Tibial nerve (tissue), 4 donors: ENCODE measurements around the gene IL22RA1. TPM values are rescaled to one million over a fixed set of nuclear protein-coding genes. Genes with fewer than 3 reads are reported as not detected.

ENCODE experiments used
- DNase-seq, 2 donors: peaks; one replicate each; pipeline ENCODE4 v3.0.0-alpha.2; 2019; ENCODE audit warnings: low spot score in 2 of 2
- H3K27ac ChIP-seq, 4 donors: fragments of 200-600 bp; sonication (generic) in 3 of 4; one replicate each; pipeline ENCODE4 v1.5.1; 2017 to 2019; ENCODE audit warnings: mild to moderate bottlenecking in 1 of 4
- H3K27me3 ChIP-seq, 2 donors: fragments of 200-600 bp; sonication (generic) in 1 of 2; one replicate each; pipeline versions ENCODE4 v1.5.1 to v1.6.0; 2017 to 2019
- H3K36me3 ChIP-seq, 3 donors: fragments of 200-600 bp; sonication (generic); one replicate each; pipeline ENCODE4 v1.5.1; 2018 to 2019
- H3K4me1 ChIP-seq, 4 donors: fragments of 200-600 bp; sonication (generic) in 3 of 4; one replicate each; pipeline ENCODE4 v1.5.1; 2017 to 2019
- H3K4me3 ChIP-seq, 4 donors: fragments of 200-600 bp; sonication (generic) in 3 of 4; one replicate each; pipeline ENCODE4 v1.5.1; 2017 to 2019; ENCODE audit warnings: mild to moderate bottlenecking in 1 of 4, moderate library complexity in 1 of 4
- H3K9me3 ChIP-seq, 4 donors: fragments of 200-600 bp; sonication (generic) in 3 of 4; one replicate each; pipeline ENCODE4 v1.5.1; 2017 to 2019
- EP300 ChIP-seq, 2 donors: sonication (generic); formaldehyde crosslinking; IDR thresholded peaks; one replicate each; pipeline ENCODE4 v1.6.1; 2017; ENCODE audit warnings: antibody characterized with exemption in 2 of 2, mild to moderate bottlenecking in 1 of 2
- POLR2A ChIP-seq, 2 donors: fragments of 450-650 bp; IDR thresholded peaks; one replicate each; pipeline ENCODE4 v1.6.1; 2017; ENCODE audit warnings: antibody characterized with exemption in 2 of 2, mild to moderate bottlenecking in 2 of 2, moderate library complexity in 2 of 2
- WGBS, 2 donors: methylation state at CpG; one replicate each; pipeline ENCODE4 v1.1.5; 2018; 5-methylcytosine and 5-hydroxymethylcytosine counted together
- total RNA-seq, 4 donors: library from RNA; depleted of rRNA; stranded (reverse); fragments of >200 nt; gene quantifications; one replicate each; pipeline ENCODE4 v1.1.0, GENCODE V29; 2016
- TF ChIP-seq, protein P1 (sequence below), 5 experiments: fragments of 200-600 bp in 3 of 5; fragments of 450-650 bp in 2 of 5; sonication (generic) in 3 of 5; IDR thresholded peaks; one replicate each; pipeline ENCODE4 v1.5.1; 2016 to 2019; ENCODE audit warnings: antibody characterized with exemption in 5 of 5, mild to moderate bottlenecking in 3 of 5, moderate library complexity in 2 of 5

The IL22RA1 gene
- total RNA-seq, 4 donors from 2014 or later: not detected

GRCh38 chr1:24126672-24127023 is 16.3 kb downstream of the IL22RA1 start:
- DNase-seq: no peak
- Histone ChIP-seq H3K4me3 (no peak overlapping the region), H3K27me3 (no peaks in the 10 kb centered on the region), H3K36me3 (no peaks in the 10 kb centered on the region), H3K4me1 (no peaks in the 10 kb centered on the region), H3K9me3 (peaks cover 0 to 23% (median 2%) of the 10 kb centered on the region in 4 donors), H3K27ac (no peak overlapping the region)
- TF ChIP-seq, protein P1, sequence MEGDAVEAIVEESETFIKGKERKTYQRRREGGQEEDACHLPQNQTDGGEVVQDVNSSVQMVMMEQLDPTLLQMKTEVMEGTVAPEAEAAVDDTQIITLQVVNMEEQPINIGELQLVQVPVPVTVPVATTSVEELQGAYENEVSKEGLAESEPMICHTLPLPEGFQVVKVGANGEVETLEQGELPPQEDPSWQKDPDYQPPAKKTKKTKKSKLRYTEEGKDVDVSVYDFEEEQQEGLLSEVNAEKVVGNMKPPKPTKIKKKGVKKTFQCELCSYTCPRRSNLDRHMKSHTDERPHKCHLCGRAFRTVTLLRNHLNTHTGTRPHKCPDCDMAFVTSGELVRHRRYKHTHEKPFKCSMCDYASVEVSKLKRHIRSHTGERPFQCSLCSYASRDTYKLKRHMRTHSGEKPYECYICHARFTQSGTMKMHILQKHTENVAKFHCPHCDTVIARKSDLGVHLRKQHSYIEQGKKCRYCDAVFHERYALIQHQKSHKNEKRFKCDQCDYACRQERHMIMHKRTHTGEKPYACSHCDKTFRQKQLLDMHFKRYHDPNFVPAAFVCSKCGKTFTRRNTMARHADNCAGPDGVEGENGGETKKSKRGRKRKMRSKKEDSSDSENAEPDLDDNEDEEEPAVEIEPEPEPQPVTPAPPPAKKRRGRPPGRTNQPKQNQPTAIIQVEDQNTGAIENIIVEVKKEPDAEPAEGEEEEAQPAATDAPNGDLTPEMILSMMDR (IDR thresholded peaks at IDR 0.05): no peak
- no peak for TF ChIP-seq EP300 (IDR thresholded peaks at IDR 0.05)
- no peak for TF ChIP-seq POLR2A (IDR thresholded peaks at IDR 0.05)
- 63 to 76% methylated on average over 5 of the region's 5 CpGs for WGBS, 2 donors

GRCh38 chr1:24126018-24126671 is 16.8 kb downstream of the IL22RA1 start:
- Histone ChIP-seq H3K36me3 (no peaks in the 10 kb centered on the region), H3K27ac (no peak overlapping the region), H3K27me3 (no peaks in the 10 kb centered on the region), H3K9me3 (peaks cover 0 to 22% (median 2%) of the 10 kb centered on the region in 4 donors), H3K4me1 (no peaks in the 10 kb centered on the region), H3K4me3 (no peak overlapping the region)
- TF ChIP-seq EP300 (IDR thresholded peaks at IDR 0.05) (no peak), POLR2A (IDR thresholded peaks at IDR 0.05) (no peak)
- TF ChIP-seq, protein P1 (IDR thresholded peaks at IDR 0.05): no peak
- no peak for DNase-seq
- 33 to 39% methylated on average over 6 of the region's 6 CpGs for WGBS, 2 donors

DNA sequence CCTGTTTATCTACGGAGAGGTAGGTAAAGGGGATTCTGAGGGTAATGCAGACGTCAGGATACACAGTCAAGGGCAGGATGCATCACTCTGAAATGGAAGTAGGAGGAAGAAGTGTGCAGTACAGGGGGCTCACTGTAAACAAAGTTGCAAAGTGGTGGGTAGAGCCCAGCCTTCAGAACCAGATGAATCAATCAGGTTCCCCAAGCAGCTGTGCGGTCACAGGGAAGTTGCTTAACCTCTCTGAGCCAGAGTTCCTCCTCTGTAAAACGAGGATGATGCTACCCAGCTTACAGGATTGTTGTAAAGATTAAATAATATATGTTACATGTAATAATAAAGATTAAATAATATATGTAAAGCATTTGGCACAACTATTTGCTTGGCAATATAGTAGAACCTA is 17.5 kb downstream of the IL22RA1 start:
- H3K27me3 ChIP-seq: no peaks in the 10 kb centered on the region
- no peak for TF ChIP-seq POLR2A (IDR thresholded peaks at IDR 0.05)
- TF ChIP-seq, protein P1 (IDR thresholded peaks at IDR 0.05): no peak
- TF ChIP-seq EP300 (IDR thresholded peaks at IDR 0.05): no peak
- no peak overlapping the region for H3K4me3 ChIP-seq
- WGBS, 2 donors: 71 to 75% methylated on average over 4 of the region's 4 CpGs
- H3K9me3 ChIP-seq: peaks cover 0 to 16% (median under 1%) of the 10 kb centered on the region in 4 donors
- H3K36me3 ChIP-seq: no peaks in the 10 kb centered on the region
- peaks cover 0 to 4% (median 2%) of the 10 kb centered on the region in 4 donors for H3K4me1 ChIP-seq
- no peak overlapping the region for H3K27ac ChIP-seq
- DNase-seq: no peak

DNA sequence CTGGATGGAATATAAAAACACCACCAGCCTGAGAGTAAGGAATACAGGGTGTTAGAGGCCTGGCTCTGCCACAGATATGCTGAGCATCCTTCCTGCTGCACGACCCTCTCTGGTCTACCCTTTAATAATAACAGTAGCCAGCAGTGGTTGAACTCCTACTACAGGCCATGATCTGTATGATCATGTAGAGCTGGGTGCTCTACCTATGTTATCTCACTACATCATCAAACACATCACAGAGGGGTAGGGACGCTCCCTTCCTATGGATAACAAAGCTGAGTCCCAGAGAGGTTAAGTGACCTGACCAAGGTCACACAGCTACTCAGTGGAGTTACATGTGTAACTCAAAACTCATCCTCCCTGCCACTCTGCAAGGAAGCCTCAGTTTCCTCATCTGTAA is 18.0 kb downstream of the IL22RA1 start:
- DNase-seq: no peak
- TF ChIP-seq, protein P1 (IDR thresholded peaks at IDR 0.05): no peak
- TF ChIP-seq EP300 (IDR thresholded peaks at IDR 0.05): no peak
- no peak for TF ChIP-seq POLR2A (IDR thresholded peaks at IDR 0.05)
- Histone ChIP-seq H3K9me3 (peaks cover 0 to 11% (median 0%) of the 10 kb centered on the region in 4 donors), H3K4me3 (no peak overlapping the region), H3K4me1 (peaks cover 0 to 9% (median 3%) of the 10 kb centered on the region in 4 donors), H3K36me3 (no peaks in the 10 kb centered on the region), H3K27ac (no peak overlapping the region), H3K27me3 (no peaks in the 10 kb centered on the region)
- WGBS, 2 donors: 89 to 90% methylated on average over 2 of the region's 2 CpGs

- TF ChIP-seq EP300 (IDR thresholded peaks at IDR 0.05) (no peak), POLR2A (IDR thresholded peaks at IDR 0.05) (no peak)
- TF ChIP-seq, protein P1 (IDR thresholded peaks at IDR 0.05): no peak
- H3K4me1 ChIP-seq: peaks cover 0 to 16% (median 3%) of the 10 kb centered on the region in 4 donors
- H3K27ac ChIP-seq: no peak overlapping the region
- 80 to 87% methylated on average over 6 of the region's 6 CpGs for WGBS, 2 donors
- no peak for DNase-seq
- no peaks in the 10 kb centered on the region for H3K36me3 ChIP-seq
- peaks cover 0 to under 1% of the 10 kb centered on the region in 2 donors for H3K27me3 ChIP-seq
- H3K9me3 ChIP-seq: no peaks in the 10 kb centered on the region
- no peak overlapping the region for H3K4me3 ChIP-seq
These were observed 19.3 kb downstream of the IL22RA1 start for GRCh38 chr1:24123611-24124010.
